Measurements from ENCODE around the gene SPART.
A peak's percentile ranks its signal among the peaks of the same experiment; 100 is the strongest.
"Not testable (repeated sequence)": the region's sequence is repeated elsewhere in the genome, so short reads cannot be mapped to it uniquely, and the experiment has no call there.

SPART gene

GRCh38 chr13:36319793-36320192 lies 26.4 kb downstream of the SPART start:
- not testable (repeated sequence) for DNase-seq (ENCODE audit: low spot score)

- no peak for DNase-seq (ENCODE audit: low spot score)
Measured at GRCh38 chr13:36313047-36313969, 32.9 kb downstream of the SPART start.

GRCh38 chr13:36310417-36311108 lies 35.6 kb downstream of the SPART start:
- DNase-seq (ENCODE audit: low spot score): no peak

- DNase-seq (ENCODE audit: low spot score): no peak
Measured at GRCh38 chr13:36302289-36302688, 43.9 kb downstream of the SPART start.

GRCh38 chr13:36299469-36299868 lies 46.7 kb downstream of the SPART start:
- DNase-seq (ENCODE audit: low spot score): not testable (repeated sequence)

- no peak for DNase-seq (ENCODE audit: low spot score)
Measured at GRCh38 chr13:36298535-36299068, 47.6 kb downstream of the SPART start.

GRCh38 chr13:36297366-36298338 lies 48.5 kb downstream of the SPART start, which contains the start of gene CCDC169:
TSS of gene CCDC169 (minus strand) at chr13:36297814. CDS start at chr13:36297719, 95 bp downstream.
- DNase-seq (ENCODE audit: low spot score): peak; percentile 67

- DNase-seq (ENCODE audit: low spot score): no peak
Measured at GRCh38 chr13:36294096-36294495, 52.1 kb downstream of the SPART start.

- DNase-seq (ENCODE audit: low spot score): no peak
Measured at GRCh38 chr13:36293497-36293896, 52.7 kb downstream of the SPART start.

- DNase-seq (ENCODE audit: low spot score): no peak
Measured at GRCh38 chr13:36288794-36289391, 57.3 kb downstream of the SPART start.

- no peak for DNase-seq (ENCODE audit: low spot score)
Measured at GRCh38 chr13:36286006-36286405, 60.2 kb downstream of the SPART start.

- DNase-seq (ENCODE audit: low spot score): peak; percentile 45
Measured at GRCh38 chr13:36282821-36283432, 63.3 kb downstream of the SPART start.

- peak; percentile 73 for DNase-seq (ENCODE audit: low spot score)
Measured at GRCh38 chr13:36275190-36276002, 70.8 kb downstream of the SPART start.

- DNase-seq (ENCODE audit: low spot score): no peak
Measured at GRCh38 chr13:36273431-36273830, 72.8 kb downstream of the SPART start.

GRCh38 chr13:36261976-36262375 lies 84.2 kb downstream of the SPART start:
- DNase-seq (ENCODE audit: low spot score): no peak

GRCh38 chr13:36261011-36261410 lies 85.2 kb downstream of the SPART start:
- DNase-seq (ENCODE audit: low spot score): no peak

- DNase-seq (ENCODE audit: low spot score): no peak
Measured at GRCh38 chr13:36259361-36260137, 86.6 kb downstream of the SPART start.

- no peak for DNase-seq (ENCODE audit: low spot score)
Measured at GRCh38 chr13:36258831-36259230, 87.4 kb downstream of the SPART start.
